Gastrocnemius medialis (tissue), 4 donors: ENCODE results near the gene SREBF2. TPM values are rescaled to one million over a fixed set of nuclear protein-coding genes. Genes with fewer than 3 reads are reported as not detected.

Source experiments
- ATAC-seq, 2 donors: fragments of 150-250 bp; one replicate each; pipeline ENCODE4 v1.9.1; 2016
- DNase-seq, 2 donors: peaks; one replicate each; pipeline ENCODE4 v3.0.0-alpha.2; 2019
- H3K27ac ChIP-seq, 4 donors: fragments of 200-600 bp; sonication (generic); 1 replicate in 1 of 4; 2 replicates in 3 of 4; pipeline ENCODE4 v1.5.1; 2016 to 2018; ENCODE audit warnings: mild to moderate bottlenecking in 2 of 4, moderate library complexity in 1 of 4
- H3K27me3 ChIP-seq, 3 donors: fragments of 200-600 bp; sonication (generic) in 2 of 3; 1 replicate in 1 of 3; 2 replicates in 2 of 3; pipeline versions ENCODE4 v1.5.1 to v1.6.0; 2016 to 2019; ENCODE audit warnings: mild to moderate bottlenecking in 1 of 3, moderate library complexity in 1 of 3
- H3K36me3 ChIP-seq, 2 donors: fragments of 200-600 bp; sonication (generic) in 1 of 2; one replicate each; pipeline ENCODE4 v1.5.1; 2017 to 2018
- H3K4me1 ChIP-seq, 2 donors: fragments of 200-600 bp; sonication (generic) in 1 of 2; one replicate each; pipeline ENCODE4 v1.5.1; 2016 to 2017; ENCODE audit warnings: mild to moderate bottlenecking in 2 of 2
- H3K4me3 ChIP-seq, 4 donors: fragments of 200-600 bp; sonication (generic) in 3 of 4; 1 replicate in 1 of 4; 2 replicates in 3 of 4; pipeline ENCODE4 v1.5.1; 2016 to 2019; ENCODE audit warnings: mild to moderate bottlenecking in 2 of 4
- H3K9me3 ChIP-seq, 3 donors: fragments of 200-600 bp; sonication (generic) in 2 of 3; 1 replicate in 1 of 3; 2 replicates in 2 of 3; pipeline ENCODE4 v1.5.1; 2016 to 2019
- POLR2A ChIP-seq, 2 donors: fragments of 450-650 bp; IDR thresholded peaks; one replicate each; pipeline ENCODE4 v1.6.1; 2017; ENCODE audit warnings: antibody characterized with exemption in 2 of 2, mild to moderate bottlenecking in 2 of 2, moderate library complexity in 2 of 2
- in situ Hi-C, 4 donors: fragments of 200-750 bp; cut with MboI; loops; one replicate each; pipeline versions ENCODE4 v1.15.0 to v1.8.0; 2017; ENCODE audit warnings: low sequenced_read_pairs in 4 of 4
- intact Hi-C: fragments of 100-400 bp; cut with DNase I; formaldehyde crosslinking; loops from one replicate; pipeline ENCODE4 v1.15.1; 2023; ENCODE audit warnings: low total_unique reads
- total RNA-seq, 4 donors: library from RNA; depleted of rRNA; stranded (reverse); fragments of >200 nt; gene quantifications; one replicate each; pipeline versions ENCODE4 v1.1.0 to v1.2.3, GENCODE V29; 2016
- TF ChIP-seq, protein P1 (sequence below), 5 experiments: fragments of 450-650 bp in 3 of 5; fragments of 200-600 bp in 2 of 5; sonication (generic) in 2 of 5; IDR thresholded peaks in 4 of 5; conservative IDR thresholded peaks in 1 of 5; 1 replicate in 4 of 5; 2 replicates in 1 of 5; pipeline ENCODE4 v1.5.1; 2016 to 2019; ENCODE audit warnings: antibody characterized with exemption in 5 of 5, mild to moderate bottlenecking in 3 of 5, moderate library complexity in 3 of 5

The SREBF2 gene
- total RNA-seq, 4 donors from 2014 or later = 25.1 to 40.9 (median 36.1) TPM

DNA sequence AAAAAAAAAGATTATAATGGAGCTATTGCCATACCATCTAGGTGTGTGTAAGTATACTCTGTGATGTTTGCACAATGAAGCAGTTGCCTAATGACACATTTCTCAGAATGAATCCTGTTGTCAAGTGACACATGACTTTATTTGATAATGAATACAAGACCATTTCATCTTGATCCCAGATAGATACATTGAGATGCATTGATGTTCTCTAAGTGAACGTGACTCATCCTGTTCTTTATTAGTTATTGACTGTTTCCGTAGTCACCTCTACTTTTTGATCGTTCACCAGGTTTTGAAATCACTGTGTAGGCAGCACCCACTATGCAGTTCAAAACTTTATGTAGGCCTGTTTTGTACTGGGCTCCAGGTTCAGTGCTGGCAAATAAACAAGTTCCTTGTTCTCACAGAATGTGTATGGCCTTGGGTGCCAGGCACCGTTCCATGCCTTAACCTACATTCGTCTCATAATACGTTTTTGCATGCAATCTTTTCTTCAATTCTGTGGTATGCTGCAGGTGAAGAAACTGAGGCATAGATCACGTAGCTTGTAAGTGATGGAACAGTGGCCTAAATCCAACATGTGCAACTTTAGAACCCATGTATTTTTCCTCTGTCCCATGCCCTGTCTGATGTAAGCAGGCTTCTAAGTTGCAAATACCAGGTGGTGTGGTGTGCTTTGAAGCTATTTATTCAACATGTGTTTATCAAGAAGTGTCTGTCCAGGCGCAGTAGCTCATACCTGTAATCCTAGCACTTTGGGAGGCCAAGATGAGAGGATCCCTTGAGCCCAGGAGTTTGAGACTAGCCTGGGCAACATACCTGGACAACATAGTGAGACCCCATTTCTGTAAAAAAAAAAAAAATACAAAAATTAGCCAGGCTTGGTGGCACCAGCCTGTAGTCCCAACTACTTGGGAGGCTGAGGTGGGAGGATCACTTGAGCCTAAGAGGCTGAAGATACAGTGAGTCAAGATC, 10.4 kb downstream of the SREBF2 start:
- DNase-seq (no peak), ATAC-seq (peak; percentile 42 to 65)
- peak overlapping the region; percentile 0 to 39 (median 28) for H3K27ac ChIP-seq
- no peaks in the 10 kb centered on the region for H3K9me3 ChIP-seq
- intact Hi-C loops (no loop called here), in situ Hi-C loops (no loop called here)
- H3K4me1 ChIP-seq = peaks cover 28 to 52% of the 10 kb centered on the region in 2 donors
- H3K4me3 ChIP-seq = no peak overlapping the region
- no peaks in the 10 kb centered on the region for H3K36me3 ChIP-seq
- no peaks in the 10 kb centered on the region for H3K27me3 ChIP-seq
- TF ChIP-seq POLR2A (IDR thresholded peaks at IDR 0.05) = no peak
- TF ChIP-seq, protein P1, sequence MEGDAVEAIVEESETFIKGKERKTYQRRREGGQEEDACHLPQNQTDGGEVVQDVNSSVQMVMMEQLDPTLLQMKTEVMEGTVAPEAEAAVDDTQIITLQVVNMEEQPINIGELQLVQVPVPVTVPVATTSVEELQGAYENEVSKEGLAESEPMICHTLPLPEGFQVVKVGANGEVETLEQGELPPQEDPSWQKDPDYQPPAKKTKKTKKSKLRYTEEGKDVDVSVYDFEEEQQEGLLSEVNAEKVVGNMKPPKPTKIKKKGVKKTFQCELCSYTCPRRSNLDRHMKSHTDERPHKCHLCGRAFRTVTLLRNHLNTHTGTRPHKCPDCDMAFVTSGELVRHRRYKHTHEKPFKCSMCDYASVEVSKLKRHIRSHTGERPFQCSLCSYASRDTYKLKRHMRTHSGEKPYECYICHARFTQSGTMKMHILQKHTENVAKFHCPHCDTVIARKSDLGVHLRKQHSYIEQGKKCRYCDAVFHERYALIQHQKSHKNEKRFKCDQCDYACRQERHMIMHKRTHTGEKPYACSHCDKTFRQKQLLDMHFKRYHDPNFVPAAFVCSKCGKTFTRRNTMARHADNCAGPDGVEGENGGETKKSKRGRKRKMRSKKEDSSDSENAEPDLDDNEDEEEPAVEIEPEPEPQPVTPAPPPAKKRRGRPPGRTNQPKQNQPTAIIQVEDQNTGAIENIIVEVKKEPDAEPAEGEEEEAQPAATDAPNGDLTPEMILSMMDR (IDR thresholded peaks at IDR 0.05 in 4 of 5, conservative IDR thresholded peaks at IDR 0.05 in 1 of 5) = no peak

GRCh38 chr22:41844036-41844435, 11.1 kb downstream of the SREBF2 start:
- H3K36me3 ChIP-seq = no peaks in the 10 kb centered on the region
- no peaks in the 10 kb centered on the region for H3K27me3 ChIP-seq
- in situ Hi-C loops (no loop called here), intact Hi-C loops (no loop called here)
- TF ChIP-seq, protein P1 (IDR thresholded peaks at IDR 0.05 in 4 of 5, conservative IDR thresholded peaks at IDR 0.05 in 1 of 5) = no peak
- TF ChIP-seq POLR2A (IDR thresholded peaks at IDR 0.05) = no peak
- peaks cover 28 to 47% of the 10 kb centered on the region in 2 donors for H3K4me1 ChIP-seq
- no peak for ATAC-seq
- no peaks in the 10 kb centered on the region for H3K9me3 ChIP-seq
- no peak overlapping the region for H3K4me3 ChIP-seq
- H3K27ac ChIP-seq = no peak overlapping the region
- no peak for DNase-seq

DNA sequence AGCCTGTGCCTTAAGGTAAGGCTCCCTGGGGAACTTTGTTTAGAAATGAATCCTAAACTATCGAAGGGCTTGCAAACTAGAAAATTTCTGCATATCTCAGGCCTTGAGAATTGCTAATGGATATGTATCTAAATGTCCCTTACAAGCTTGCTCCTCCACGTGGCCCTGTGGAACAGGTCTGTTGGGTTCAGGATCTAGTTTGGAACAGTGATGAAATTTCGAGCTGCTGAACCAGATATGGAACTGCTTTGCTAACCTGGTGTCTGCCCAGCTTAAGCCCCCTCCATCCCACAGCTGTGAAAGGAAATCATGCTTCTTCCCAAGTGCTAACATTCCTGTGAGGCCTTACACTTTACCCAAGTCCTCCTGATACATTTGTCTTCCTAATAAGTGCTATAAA, 11.6 kb downstream of the SREBF2 start:
- DNase-seq (no peak), ATAC-seq (no peak)
- H3K4me1 ChIP-seq = peaks cover 26 to 47% of the 10 kb centered on the region in 2 donors
- H3K9me3 ChIP-seq = no peaks in the 10 kb centered on the region
- in situ Hi-C loops = no loop called here
- no peaks in the 10 kb centered on the region for H3K36me3 ChIP-seq
- no peaks in the 10 kb centered on the region for H3K27me3 ChIP-seq
- no peak overlapping the region for H3K4me3 ChIP-seq
- no peak overlapping the region for H3K27ac ChIP-seq
- intact Hi-C loops = no loop called here
- no peak for TF ChIP-seq POLR2A (IDR thresholded peaks at IDR 0.05)
- TF ChIP-seq, protein P1 (IDR thresholded peaks at IDR 0.05 in 4 of 5, conservative IDR thresholded peaks at IDR 0.05 in 1 of 5) = no peak

GRCh38 chr22:41845380-41846267, 12.7 kb downstream of the SREBF2 start:
- peaks cover 26 to 41% of the 10 kb centered on the region in 2 donors for H3K4me1 ChIP-seq
- in situ Hi-C loops = no loop called here

More at GRCh38 chr22:41845380-41846267, 12.7 kb downstream of the SREBF2 start:
- intact Hi-C loops = no loop called here
- Histone ChIP-seq H3K36me3 (no peaks in the 10 kb centered on the region), H3K27ac (no peak overlapping the region), H3K4me3 (no peak overlapping the region), H3K27me3 (no peaks in the 10 kb centered on the region), H3K9me3 (no peaks in the 10 kb centered on the region)
- no peak for ATAC-seq
- no peak for DNase-seq
- TF ChIP-seq, protein P1 (IDR thresholded peaks at IDR 0.05 in 4 of 5, conservative IDR thresholded peaks at IDR 0.05 in 1 of 5) = no peak
